HCT116 (cell line): ENCODE measurements around the gene CAMK2N1. TPM values are rescaled to one million over a fixed set of nuclear protein-coding genes. Genes with fewer than 3 reads are reported as not detected.

Source experiments
- ATAC-seq: fragments of 200-7000 bp; cut with Tn5 transposase; 2 replicates; pipeline ENCODE4 v1.9.1; 2020; ENCODE audit warnings: mild to moderate bottlenecking, moderate library complexity
- BruUV-seq: library from RNA; stranded (reverse); fragments of 400-500 nt; replicated peaks from 2 replicates; lab custom pipeline; 2021; lab: Mats Ljungman, UMichigan
- CTCF ChIA-PET: fragments of 300-600 bp; sonication (Branson Sonifier 250); formaldehyde crosslinking; loops from one replicate; lab custom pipeline; 2021; ENCODE audit warnings: antibody characterized with exemption; lab: Charles Lee
- POLR2A ChIA-PET: fragments of 300-600, 350-600 bp; sonication (Branson Sonifier 250); formaldehyde crosslinking; loops from one replicate; lab custom pipeline; 2021; ENCODE audit warnings: antibody characterized with exemption; lab: Charles Lee
- RAD21 ChIA-PET, 2 experiments: fragments of 300-600 bp; sonication (Branson Sonifier 250); formaldehyde crosslinking; loops; one replicate each; lab custom pipeline; 2023; ENCODE audit warnings: low total read pairs in 2 of 2; ENCODE audit not compliant: uncharacterized antibody in 2 of 2, unreplicated experiment in 2 of 2, low non-redundant PET in 1 of 2; lab: Charles Lee
- DNase-seq: peaks from one replicate; pipeline ENCODE4 v3.0.0-alpha.2; 2010; ENCODE audit warnings: low read depth, low spot score
- H2AFZ ChIP-seq: fragments of 200-600 bp; shearing (Covaris generic), sonication (generic); 2 replicates; pipeline ENCODE4 v1.6.1; 2017; ENCODE audit warnings: low read depth, mixed run types, mixed read lengths, antibody characterized with exemption, low read length; ENCODE audit not compliant: poor library complexity, severe bottlenecking
- H3K27ac ChIP-seq: 2 replicates; pipeline ENCODE4 v1.5.1; 2012; ENCODE audit warnings: low read depth, low read length
- H3K27me3 ChIP-seq: fragments of 200-600 bp; sonication (generic); 2 replicates; pipeline ENCODE4 v1.6.1; 2016; ENCODE audit warnings: mixed run types, low read length, mixed read lengths; ENCODE audit not compliant: insufficient read depth
- H3K36me3 ChIP-seq, 2 experiments: fragments of 200-500 bp in 1 of 2; fragments of 200-600 bp in 1 of 2; sonication (Bioruptor generic) in 1 of 2; sonication (generic) in 1 of 2; 2 replicates each; pipeline versions ENCODE4 v1.5.1 to v1.6.1; 2014 to 2016; ENCODE audit warnings: low read length in 2 of 2, inconsistent platforms in 1 of 2, mixed read lengths in 1 of 2, mixed run types in 1 of 2; ENCODE audit not compliant: insufficient read depth in 2 of 2, control insufficient read depth in 1 of 2
- H3K4me1 ChIP-seq, 2 experiments: fragments of 200-600 bp in 1 of 2; sonication (generic) in 1 of 2; 2 replicates each; pipeline versions ENCODE4 v1.5.1 to v1.6.1; 2012 to 2017; ENCODE audit warnings: low read length in 2 of 2, inconsistent platforms in 1 of 2, mild to moderate bottlenecking in 1 of 2, mixed read lengths in 1 of 2, mixed run types in 1 of 2, moderate library complexity in 1 of 2; ENCODE audit not compliant: insufficient read depth in 2 of 2, control insufficient read depth in 1 of 2
- H3K4me2 ChIP-seq: fragments of 200-600 bp; sonication (generic); 2 replicates; pipeline ENCODE4 v1.6.1; 2017; ENCODE audit warnings: mixed run types, low read length, mixed read lengths
- H3K4me3 ChIP-seq, 2 experiments: fragments of 200-600 bp in 1 of 2; sonication (generic) in 1 of 2; replicated peaks in 1 of 2; 2 replicates each; pipeline ENCODE4 v1.5.1; 2011 to 2016; ENCODE audit warnings: low read length in 2 of 2, control low read depth in 1 of 2, low read depth in 1 of 2, mild to moderate bottlenecking in 1 of 2, mixed read lengths in 1 of 2, mixed run types in 1 of 2
- H3K79me2 ChIP-seq: fragments of 200-600 bp; sonication (generic); 2 replicates; pipeline ENCODE4 v1.6.1; 2017; ENCODE audit warnings: mild to moderate bottlenecking, mixed run types, low read length, moderate library complexity, mixed read lengths; ENCODE audit not compliant: insufficient read depth
- H3K9ac ChIP-seq: fragments of 200-600 bp; sonication (generic); 2 replicates; pipeline ENCODE4 v1.6.1; 2016; ENCODE audit warnings: low read length, mixed read lengths
- H3K9me2 ChIP-seq: fragments of 200-600 bp; sonication (generic), shearing (Covaris generic); 2 replicates; pipeline ENCODE4 v1.6.1; 2017; ENCODE audit warnings: mixed run types, mild to moderate bottlenecking, moderate library complexity; ENCODE audit not compliant: insufficient read depth
- H3K9me3 ChIP-seq, 2 experiments: fragments of 200-500 bp in 1 of 2; fragments of 200-600 bp in 1 of 2; sonication (Bioruptor generic) in 1 of 2; sonication (generic) in 1 of 2; 2 replicates each; pipeline ENCODE4 v1.6.1; 2014 to 2017; ENCODE audit warnings: low read length in 2 of 2, mixed read lengths in 2 of 2, inconsistent platforms in 1 of 2, low read depth in 1 of 2, mild to moderate bottlenecking in 1 of 2, mixed run types in 1 of 2, moderate library complexity in 1 of 2; ENCODE audit not compliant: control insufficient read depth in 1 of 2, insufficient read depth in 1 of 2
- H4K20me1 ChIP-seq: fragments of 200-600 bp; sonication (generic), shearing (Covaris generic); 2 replicates; pipeline ENCODE4 v1.6.1; 2017; ENCODE audit warnings: mixed run types, mild to moderate bottlenecking, moderate library complexity; ENCODE audit not compliant: insufficient read depth
- EGR1 ChIP-seq: IDR thresholded peaks from 2 replicates; pipeline ENCODE4 v1.6.1; 2012; ENCODE audit warnings: low read depth
- EZH2 ChIP-seq: fragments of 200-600 bp; sonication (generic); IDR thresholded peaks from 2 replicates; pipeline ENCODE4 v1.6.1; 2017; ENCODE audit warnings: antibody characterized with exemption, mixed run types
- FOSL1 ChIP-seq: IDR thresholded peaks from 2 replicates; pipeline ENCODE4 v1.6.1; 2012; ENCODE audit warnings: low read depth
- POLR2A ChIP-seq: IDR thresholded peaks from 2 replicates; pipeline ENCODE4 v1.7.0; 2011; ENCODE audit warnings: borderline replicate concordance; ENCODE audit not compliant: insufficient read depth, insufficient read length; ENCODE audit errors: extremely low read depth
- POLR2AphosphoS5 ChIP-seq: IDR thresholded peaks from 2 replicates; pipeline ENCODE4 v1.6.1; 2011; ENCODE audit warnings: mild to moderate bottlenecking, low read depth, low read length, moderate library complexity
- RAD21 ChIP-seq: IDR thresholded peaks from 2 replicates; pipeline ENCODE4 v1.6.1; 2012; ENCODE audit warnings: low read depth, mild to moderate bottlenecking
- SIN3A ChIP-seq: IDR thresholded peaks from 2 replicates; pipeline ENCODE4 v1.6.1; 2012; ENCODE audit warnings: low read depth
- YY1 ChIP-seq: IDR thresholded peaks from 2 replicates; pipeline ENCODE4 v1.6.1; 2011; ENCODE audit warnings: low read length, low read depth, moderate library complexity, mild to moderate bottlenecking; ENCODE audit not compliant: insufficient replicate concordance; ENCODE audit errors: extremely low read depth
- ZBTB33 ChIP-seq: IDR thresholded peaks from 2 replicates; pipeline ENCODE4 v1.6.1; 2011; ENCODE audit warnings: mild to moderate bottlenecking, low read length, moderate library complexity; ENCODE audit not compliant: insufficient replicate concordance; ENCODE audit errors: extremely low read depth
- intact Hi-C: fragments of 100-400 bp; cut with micrococcal nuclease; formaldehyde crosslinking; loops from 2 replicates; pipeline ENCODE4 v1.10.0; 2022
- total RNA-seq: library from RNA; stranded (reverse); gene quantifications from one replicate; pipeline ENCODE4 v1.2.1, GENCODE V29; 2021; ENCODE audit not compliant: unreplicated experiment
- TF ChIP-seq, protein P1 (sequence below): IDR thresholded peaks from 2 replicates; pipeline ENCODE4 v1.6.1; 2012

CAMK2N1 gene
- total RNA-seq, 1 experiment from 2014 or later, result 20.5 TPM

DNA sequence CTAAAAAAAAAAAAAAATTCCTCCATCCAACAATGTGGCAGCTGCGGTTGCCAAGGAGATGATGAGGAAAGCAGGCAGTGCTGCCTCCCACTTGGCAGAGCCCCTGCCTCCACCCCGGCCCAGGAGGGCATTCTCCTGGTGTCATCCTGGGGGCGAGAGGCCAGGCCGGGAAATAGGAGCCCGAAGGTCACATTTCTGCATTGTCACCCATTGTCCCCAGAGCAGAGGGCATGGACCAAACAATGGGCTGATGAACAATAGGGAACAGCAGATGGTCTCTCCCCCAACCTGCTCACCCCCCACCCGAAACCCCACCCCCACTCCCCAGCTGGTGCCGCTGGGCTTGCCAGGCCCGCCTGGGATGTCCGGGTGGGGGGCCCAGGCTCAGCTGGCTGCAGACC, 37.3 kb downstream of the CAMK2N1 start:
- H3K9me3 ChIP-seq, result no peaks in the 10 kb centered on the region
- no peak overlapping the region for H2AFZ ChIP-seq
- H3K36me3 ChIP-seq, result no peaks in the 10 kb centered on the region
- BruUV-seq, result no TSS peak
- intact Hi-C loops, result no loop called here
- ChIA-PET POLR2A (no interaction called here), RAD21 (no interaction called here), CTCF (no interaction called here)
- no peak overlapping the region for H3K4me2 ChIP-seq
- ATAC-seq, result no peak
- no peaks in the 10 kb centered on the region for H3K79me2 ChIP-seq
- no peak overlapping the region for H3K4me3 ChIP-seq
- H3K4me1 ChIP-seq, result peaks cover 0 to 7% of the 10 kb centered on the region in 2 experiments; a peak in 2 of 4 replicates
- DNase-seq, result no peak
- no peaks in the 10 kb centered on the region; the same call in 1 of the 2 replicates for H3K27me3 ChIP-seq
- H4K20me1 ChIP-seq, result no peaks in the 10 kb centered on the region
- no peaks in the 10 kb centered on the region for H3K9me2 ChIP-seq
- no peak overlapping the region for H3K27ac ChIP-seq
- H3K9ac ChIP-seq, result no peak overlapping the region
- TF ChIP-seq POLR2A (no peak), POLR2AphosphoS5 (no peak), ZBTB33 (no peak), RAD21 (no peak), EGR1 (no peak), EZH2 (no peak), SIN3A (no peak), YY1 (no peak), FOSL1 (no peak)
- TF ChIP-seq, protein P1, sequence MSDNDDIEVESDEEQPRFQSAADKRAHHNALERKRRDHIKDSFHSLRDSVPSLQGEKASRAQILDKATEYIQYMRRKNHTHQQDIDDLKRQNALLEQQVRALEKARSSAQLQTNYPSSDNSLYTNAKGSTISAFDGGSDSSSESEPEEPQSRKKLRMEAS, result no peak
